HepG2 (cell line): Measurements from ENCODE around the gene TCAIM. TPM values are rescaled to one million over a fixed set of nuclear protein-coding genes. Genes with fewer than 3 reads are reported as not detected.

Experiments
- ATAC-seq: fragments of 200-7000 bp; cut with Tn5 transposase; 3 replicates; pipeline ENCODE4 v1.9.1; 2020; ENCODE audit warnings: mild to moderate bottlenecking, moderate library complexity
- BruUV-seq: library from RNA; stranded (reverse); fragments of 400-500 nt; replicated peaks from 2 replicates; lab custom pipeline; 2021; lab: Mats Ljungman, UMichigan
- CTCF ChIA-PET: fragments of 300-600 bp; formaldehyde crosslinking; extraction: SDS; loops from one replicate; lab custom pipeline; 2021; ENCODE audit warnings: low total read pairs, inconsistent platforms, low intra/inter-chr PET ratio; lab: Yijun Ruan, JAX
- POLR2A ChIA-PET: fragments of 350-600 bp; sonication (Branson Sonifier 250); formaldehyde crosslinking; loops from one replicate; lab custom pipeline; 2020; ENCODE audit warnings: antibody characterized with exemption, inconsistent platforms; lab: Yijun Ruan, JAX
- DNase-seq: peaks from one replicate; pipeline ENCODE4 v3.0.0-alpha.2; 2015; ENCODE audit warnings: low spot score
- FAIRE-seq: peaks from 3 replicates; lab custom pipeline; 2011; peaks lifted over from hg19 to GRCh38; lab: Jason Lieb, UNC
- H2AFZ ChIP-seq: one replicate; pipeline ENCODE4 v1.6.1; 2011; ENCODE audit warnings: low read length, inconsistent platforms
- H3K27ac ChIP-seq: fragments of 300-600 bp; 3 replicates; pipeline ENCODE4 v1.8.0; 2011; ENCODE audit warnings: mixed run types, mild to moderate bottlenecking, mixed read lengths, low read length, inconsistent platforms; ENCODE audit not compliant: insufficient read depth; ENCODE audit errors: extremely low read length
- H3K27me3 ChIP-seq, 2 experiments: fragments of 200-600 bp in 1 of 2; 2 replicates in 1 of 2; 3 replicates in 1 of 2; pipeline versions ENCODE4 v1.6.0 to v1.8.0; 2011; ENCODE audit warnings: low read length in 2 of 2, mild to moderate bottlenecking in 2 of 2, moderate library complexity in 2 of 2, inconsistent platforms in 1 of 2; ENCODE audit not compliant: insufficient read depth in 2 of 2, control insufficient read depth in 1 of 2
- H3K36me3 ChIP-seq, 2 experiments: fragments of 200-600 bp in 1 of 2; replicated peaks in 1 of 2; 2 replicates in 1 of 2; 3 replicates in 1 of 2; pipeline versions ENCODE4 v1.5.1 to v1.8.0; 2011; ENCODE audit warnings: low read length in 2 of 2, inconsistent platforms in 1 of 2; ENCODE audit not compliant: insufficient read depth in 2 of 2, control insufficient read depth in 1 of 2
- H3K4me1 ChIP-seq: 2 replicates; pipeline ENCODE4 v1.5.1; 2012; ENCODE audit warnings: low read length, inconsistent platforms; ENCODE audit not compliant: insufficient read depth
- H3K4me2 ChIP-seq: 2 replicates; pipeline ENCODE4 v1.6.0; 2011; ENCODE audit warnings: low read depth, low read length, inconsistent platforms
- H3K4me3 ChIP-seq, 3 experiments: fragments of 200-600 bp in 1 of 3; sonication (generic), shearing (Covaris generic) in 1 of 3; replicated peaks in 1 of 3; 2 replicates each; pipeline ENCODE4 v1.5.1; 2011 to 2016; ENCODE audit warnings: low read length in 3 of 3, inconsistent platforms in 2 of 3, low read depth in 2 of 3, mild to moderate bottlenecking in 2 of 3, control low read depth in 1 of 3, mixed read lengths in 1 of 3; ENCODE audit not compliant: insufficient read depth in 1 of 3
- H3K79me2 ChIP-seq: one replicate; pipeline ENCODE4 v1.6.1; 2011; ENCODE audit warnings: low read length, inconsistent platforms; ENCODE audit not compliant: insufficient read depth
- H3K9ac ChIP-seq: 2 replicates; pipeline ENCODE4 v1.6.0; 2011; ENCODE audit warnings: mild to moderate bottlenecking, low read depth, low read length, inconsistent platforms; ENCODE audit not compliant: insufficient read depth
- H3K9me3 ChIP-seq: 2 replicates; pipeline ENCODE4 v1.5.1; 2012; ENCODE audit warnings: mild to moderate bottlenecking, low read length
- H4K20me1 ChIP-seq: 2 replicates; pipeline ENCODE4 v1.6.0; 2011; ENCODE audit warnings: inconsistent platforms, mild to moderate bottlenecking, low read length, moderate library complexity; ENCODE audit not compliant: insufficient read depth
- AFF4 ChIP-seq: sonication (generic); formaldehyde crosslinking; IDR thresholded peaks from 2 replicates; pipeline ENCODE4 v1.4.0; 2020; ENCODE audit warnings: missing genetic modification reagents
- CC2D1A ChIP-seq: sonication (generic); formaldehyde crosslinking; IDR thresholded peaks from 2 replicates; pipeline ENCODE4 v1.8.1; 2023; ENCODE audit warnings: mild to moderate bottlenecking, missing genetic modification reagents
- HHEX ChIP-seq: IDR thresholded peaks from 2 replicates; pipeline ENCODE4 v1.6.1; 2016; ENCODE audit warnings: control low read depth
- MLX ChIP-seq: IDR thresholded peaks from 2 replicates; pipeline ENCODE4 v1.6.1; 2016
- NFAT5 ChIP-seq: sonication (generic); formaldehyde crosslinking; IDR thresholded peaks from 2 replicates; pipeline ENCODE4 v1.4.0; 2020; ENCODE audit warnings: missing genetic modification reagents
- SP2 ChIP-seq: sonication (generic); formaldehyde crosslinking; IDR thresholded peaks from 2 replicates; pipeline ENCODE4 v1.5.1; 2020; ENCODE audit warnings: mild to moderate bottlenecking, missing genetic modification reagents
- SPEN ChIP-seq: sonication (generic); formaldehyde crosslinking; IDR thresholded peaks from 2 replicates; pipeline ENCODE4 v1.5.1; 2020; ENCODE audit warnings: low read depth, mild to moderate bottlenecking, missing genetic modification reagents
- TRAFD1 ChIP-seq: sonication (generic); formaldehyde crosslinking; IDR thresholded peaks from 2 replicates; pipeline ENCODE4 v1.5.1; 2020; ENCODE audit warnings: missing genetic modification reagents, mild to moderate bottlenecking, borderline replicate concordance
- WIZ ChIP-seq: sonication (generic); formaldehyde crosslinking; IDR thresholded peaks from 2 replicates; pipeline ENCODE4 v1.5.1; 2020; ENCODE audit warnings: mild to moderate bottlenecking, missing genetic modification reagents
- ZFP91 ChIP-seq: sonication (generic); formaldehyde crosslinking; IDR thresholded peaks from 2 replicates; pipeline ENCODE4 v1.9.0; 2022; ENCODE audit warnings: missing genetic modification reagents, mild to moderate bottlenecking, borderline replicate concordance
- ZIK1 ChIP-seq: sonication (generic); formaldehyde crosslinking; IDR thresholded peaks from 2 replicates; pipeline ENCODE4 v1.5.0; 2020; ENCODE audit warnings: mild to moderate bottlenecking, low read depth, missing genetic modification reagents, borderline replicate concordance
- ZKSCAN5 ChIP-seq: sonication (generic); formaldehyde crosslinking; IDR thresholded peaks from 2 replicates; pipeline ENCODE4 v1.5.1; 2020; ENCODE audit warnings: mild to moderate bottlenecking, missing genetic modification reagents
- WGBS: methylation state at CpG from one replicate; pipeline ENCODE4 v1.1.6; 2017; ENCODE audit warnings: low lambda C conversion rate; 5-methylcytosine and 5-hydroxymethylcytosine counted together
- in situ Hi-C: cut with HindIII; loops from 2 replicates; pipeline ENCODE4 v1.10.0; 2017; ENCODE audit warnings: low pct_unique_long_range_greater_than_20kb; ENCODE audit not compliant: extremely low pct_ligation_motif_present
- intact Hi-C: fragments of 100-400 bp; cut with micrococcal nuclease; formaldehyde crosslinking; loops from one replicate; pipeline ENCODE4 v1.10.0; 2022; ENCODE audit not compliant: unreplicated experiment
- polyA plus RNA-seq, 8 experiments: library from polyadenylated mRNA; depleted of rRNA in 3 of 8; stranded (reverse) in 7 of 8; unstranded in 1 of 8; fragments of >200 nt; fragmentation: Illumina TruSeq in 4 of 8; extraction: Trizol in 4 of 8; gene quantifications; 2 replicates each; pipeline versions ENCODE4 v1.2.1 to v1.2.3, GENCODE V29; 2011 to 2016; ENCODE audit warnings: low read depth in 4 of 8, missing spikeins in 1 of 8, mixed read lengths in 1 of 8; ENCODE audit not compliant: insufficient read depth in 1 of 8
- total RNA-seq, 5 experiments: library from RNA; depleted of rRNA; stranded (reverse); fragments of >200 nt; fragmentation: Illumina TruSeq; extraction: Trizol; gene quantifications; 2 replicates each; pipeline ENCODE4 v1.2.3, GENCODE V29; 2016; ENCODE audit warnings: low read depth in 1 of 5

The TCAIM gene
- total and polyA plus RNA-seq, 2 of the 13 experiments (the other 11 are each of a cell fraction or from before 2014, with no cell fraction given): 16.9 to 22.6 TPM

GRCh38 chr3:44292276-44292675, 46.3 kb upstream of the TCAIM start:
- ATAC-seq (no peak), DNase-seq (no peak), FAIRE-seq (no peak)
- no peaks in the 10 kb centered on the region for H3K9me3 ChIP-seq
- no peak overlapping the region for H3K4me2 ChIP-seq
- intact Hi-C loops (no loop called here), in situ Hi-C loops (no loop called here)
- CTCF ChIA-PET: no interaction called here
- no peak overlapping the region for H3K4me3 ChIP-seq
- no peak overlapping the region for H2AFZ ChIP-seq
- H3K27ac ChIP-seq: no peak overlapping the region
- H4K20me1 ChIP-seq: no peaks in the 10 kb centered on the region
- BruUV-seq: no TSS peak
- H3K4me1 ChIP-seq: no peaks in the 10 kb centered on the region
- POLR2A ChIA-PET: no interaction called here
- H3K79me2 ChIP-seq: no peaks in the 10 kb centered on the region
- H3K36me3 ChIP-seq: no peaks in the 10 kb centered on the region
- WGBS: 0% methylated on average over 2 of the region's 2 CpGs
- H3K9ac ChIP-seq: no peak overlapping the region
- H3K27me3 ChIP-seq: peaks cover 0 to 4% of the 10 kb centered on the region in 2 experiments; a peak in 2 of 5 replicates
- TF ChIP-seq AFF4 (CRISPR knock-in tag) (no peak), WIZ (CRISPR knock-in tag) (no peak), MLX (CRISPR knock-in tag) (no peak), ZFP91 (CRISPR knock-in tag) (no peak), SPEN (no peak), SP2 (CRISPR knock-in tag) (no peak), ZKSCAN5 (CRISPR knock-in tag) (no peak), TRAFD1 (CRISPR knock-in tag) (no peak), ZIK1 (CRISPR knock-in tag) (no peak), HHEX (no peak), NFAT5 (CRISPR knock-in tag) (no peak), CC2D1A (no peak)
